Upper lobe of right lung (tissue), 1 donor: ENCODE results near the gene SEMA5B. TPM values are rescaled to one million over a fixed set of nuclear protein-coding genes. Genes with fewer than 3 reads are reported as not detected.

Experiments used
- ATAC-seq: fragments of 200-7000 bp; cut with Tn5 transposase; one replicate; pipeline ENCODE4 v1.9.1; 2020; ENCODE audit warnings: mild to moderate bottlenecking, moderate library complexity
- DNase-seq: peaks from one replicate; pipeline ENCODE4 v3.0.0-alpha.2; 2020
- H3K27ac ChIP-seq: fragments of 200-600 bp; one replicate; pipeline ENCODE4 v1.8.0; 2022
- H3K27me3 ChIP-seq: fragments of 200-600 bp; one replicate; pipeline ENCODE4 v1.8.0; 2022; ENCODE audit warnings: mild to moderate bottlenecking
- H3K36me3 ChIP-seq: fragments of 200-600 bp; one replicate; pipeline ENCODE4 v1.8.0; 2022
- H3K4me1 ChIP-seq: fragments of 200-600 bp; one replicate; pipeline ENCODE4 v1.8.0; 2022
- H3K4me3 ChIP-seq: fragments of 200-600 bp; one replicate; pipeline ENCODE4 v1.8.0; 2022; ENCODE audit warnings: mild to moderate bottlenecking
- H3K9me3 ChIP-seq: fragments of 200-600 bp; one replicate; pipeline ENCODE4 v1.8.0; 2022
- intact Hi-C: fragments of 100-400 bp; cut with DNase I; formaldehyde crosslinking; loops from one replicate; pipeline ENCODE4 v1.11.0; 2022
- total RNA-seq: library from RNA; stranded (reverse); fragmentation: NEBNext Ultra II Directional; extraction: Animal tissue kit (Norgen Biotek cat#: 25700); gene quantifications from one replicate; pipeline ENCODE4 v1.2.1, GENCODE V29; 2021
- TF ChIP-seq, protein P1 (sequence below): fragments of 200-600 bp; IDR thresholded peaks from one replicate; pipeline ENCODE4 v1.8.0; 2022; ENCODE audit warnings: antibody characterized with exemption
- donor health status: DM: no; HTN: yes; CAD: no; lungs with severe emphysema.

The SEMA5B gene
- total RNA-seq, 1 donor from 2014 or later: 2.3 TPM

DNA sequence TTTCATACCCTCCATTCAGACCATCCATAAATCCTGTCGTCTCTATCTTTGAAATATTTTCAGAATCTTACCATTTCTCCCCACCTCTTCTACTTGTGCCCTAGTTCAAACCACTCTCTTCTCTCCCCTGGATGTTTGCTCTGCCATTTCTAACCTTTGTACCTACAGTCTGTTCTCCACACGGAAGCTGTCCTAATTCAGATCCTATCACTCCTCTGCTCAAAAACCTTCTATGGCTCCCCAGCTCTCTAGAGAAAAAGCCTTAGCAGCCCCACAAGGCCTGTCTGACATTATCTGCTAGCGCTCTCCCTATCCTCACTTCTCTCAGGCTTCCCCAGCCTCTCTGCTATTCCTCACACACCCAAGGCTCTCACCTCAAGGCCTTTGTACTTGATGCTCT is 4.5 kb upstream of the SEMA5B start:
- TF ChIP-seq, protein P1, sequence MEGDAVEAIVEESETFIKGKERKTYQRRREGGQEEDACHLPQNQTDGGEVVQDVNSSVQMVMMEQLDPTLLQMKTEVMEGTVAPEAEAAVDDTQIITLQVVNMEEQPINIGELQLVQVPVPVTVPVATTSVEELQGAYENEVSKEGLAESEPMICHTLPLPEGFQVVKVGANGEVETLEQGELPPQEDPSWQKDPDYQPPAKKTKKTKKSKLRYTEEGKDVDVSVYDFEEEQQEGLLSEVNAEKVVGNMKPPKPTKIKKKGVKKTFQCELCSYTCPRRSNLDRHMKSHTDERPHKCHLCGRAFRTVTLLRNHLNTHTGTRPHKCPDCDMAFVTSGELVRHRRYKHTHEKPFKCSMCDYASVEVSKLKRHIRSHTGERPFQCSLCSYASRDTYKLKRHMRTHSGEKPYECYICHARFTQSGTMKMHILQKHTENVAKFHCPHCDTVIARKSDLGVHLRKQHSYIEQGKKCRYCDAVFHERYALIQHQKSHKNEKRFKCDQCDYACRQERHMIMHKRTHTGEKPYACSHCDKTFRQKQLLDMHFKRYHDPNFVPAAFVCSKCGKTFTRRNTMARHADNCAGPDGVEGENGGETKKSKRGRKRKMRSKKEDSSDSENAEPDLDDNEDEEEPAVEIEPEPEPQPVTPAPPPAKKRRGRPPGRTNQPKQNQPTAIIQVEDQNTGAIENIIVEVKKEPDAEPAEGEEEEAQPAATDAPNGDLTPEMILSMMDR: no peak
- no peak for ATAC-seq
- H3K36me3 ChIP-seq: no peaks in the 10 kb centered on the region
- H3K4me3 ChIP-seq: no peak overlapping the region
- H3K4me1 ChIP-seq: peaks cover 14% of the 10 kb centered on the region
- no peak overlapping the region for H3K27ac ChIP-seq
- no peaks in the 10 kb centered on the region for H3K9me3 ChIP-seq
- no peak for DNase-seq
- H3K27me3 ChIP-seq: peaks cover 27% of the 10 kb centered on the region
- intact Hi-C loops: no loop called here

DNA sequence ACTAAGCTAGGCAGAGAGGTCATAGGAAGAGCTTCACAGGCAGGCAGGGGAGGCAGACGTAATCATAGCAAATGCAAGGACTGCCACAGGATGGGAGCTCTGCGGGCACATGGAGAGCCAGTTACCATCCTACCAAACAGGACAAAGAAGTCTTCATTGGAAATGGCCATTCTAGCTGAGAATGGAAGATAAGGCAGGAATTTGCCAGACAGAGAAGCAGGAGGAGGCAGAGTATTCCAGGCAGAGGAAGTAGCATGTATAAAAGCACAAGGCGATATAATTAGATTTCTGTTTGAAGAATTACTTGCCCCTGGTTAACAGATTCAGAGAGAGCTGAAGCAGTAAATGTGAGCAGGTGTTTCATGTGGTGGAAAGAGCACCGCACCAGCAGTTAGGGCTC is 3.5 kb upstream of the SEMA5B start:
- peaks cover 35% of the 10 kb centered on the region for H3K27me3 ChIP-seq
- no peak for DNase-seq
- TF ChIP-seq, protein P1: no peak
- no peaks in the 10 kb centered on the region for H3K9me3 ChIP-seq
- intact Hi-C loops: no loop called here
- peaks cover 24% of the 10 kb centered on the region for H3K4me1 ChIP-seq
- no peak overlapping the region for H3K4me3 ChIP-seq
- ATAC-seq: no peak
- no peaks in the 10 kb centered on the region for H3K36me3 ChIP-seq
- H3K27ac ChIP-seq: no peak overlapping the region

DNA sequence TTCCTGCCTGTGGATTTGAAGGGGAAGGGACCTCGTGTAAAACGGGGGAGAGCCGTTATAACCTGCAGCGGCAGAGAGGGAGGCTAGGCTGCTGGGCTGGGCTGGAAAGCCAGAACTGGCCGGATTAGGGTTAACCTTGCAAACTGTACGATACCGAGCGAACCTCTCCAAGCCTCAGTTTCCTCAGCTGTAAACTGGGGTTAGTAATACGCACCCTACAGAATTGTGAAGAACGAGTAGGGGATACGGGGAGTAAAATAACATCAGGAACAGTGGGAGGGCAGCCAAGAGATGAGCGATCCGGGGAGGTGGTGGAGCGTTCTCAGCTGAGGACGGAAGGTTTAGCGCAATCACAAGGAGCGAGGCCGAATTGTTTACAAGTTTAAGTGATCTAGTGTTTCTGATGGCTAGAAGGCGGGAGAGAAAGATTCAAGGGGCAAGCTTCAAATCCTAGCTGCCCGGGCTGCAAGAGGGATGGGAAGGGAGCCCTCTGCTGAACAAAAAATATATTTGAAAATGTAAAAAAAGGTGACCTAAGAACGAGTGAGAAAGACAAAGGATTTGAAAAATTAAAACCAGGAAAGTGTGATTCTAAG is 768 bp upstream of the SEMA5B start:
- DNase-seq (no peak), ATAC-seq (peak; percentile 60)
- Histone ChIP-seq H3K4me3 (peak overlapping the region; percentile 58), H3K4me1 (peaks cover 25% of the 10 kb centered on the region), H3K27ac (no peak overlapping the region), H3K9me3 (no peaks in the 10 kb centered on the region), H3K36me3 (no peaks in the 10 kb centered on the region), H3K27me3 (peaks cover 45% of the 10 kb centered on the region)
- intact Hi-C loops: no loop called here
- TF ChIP-seq, protein P1: peak; percentile 58

DNA sequence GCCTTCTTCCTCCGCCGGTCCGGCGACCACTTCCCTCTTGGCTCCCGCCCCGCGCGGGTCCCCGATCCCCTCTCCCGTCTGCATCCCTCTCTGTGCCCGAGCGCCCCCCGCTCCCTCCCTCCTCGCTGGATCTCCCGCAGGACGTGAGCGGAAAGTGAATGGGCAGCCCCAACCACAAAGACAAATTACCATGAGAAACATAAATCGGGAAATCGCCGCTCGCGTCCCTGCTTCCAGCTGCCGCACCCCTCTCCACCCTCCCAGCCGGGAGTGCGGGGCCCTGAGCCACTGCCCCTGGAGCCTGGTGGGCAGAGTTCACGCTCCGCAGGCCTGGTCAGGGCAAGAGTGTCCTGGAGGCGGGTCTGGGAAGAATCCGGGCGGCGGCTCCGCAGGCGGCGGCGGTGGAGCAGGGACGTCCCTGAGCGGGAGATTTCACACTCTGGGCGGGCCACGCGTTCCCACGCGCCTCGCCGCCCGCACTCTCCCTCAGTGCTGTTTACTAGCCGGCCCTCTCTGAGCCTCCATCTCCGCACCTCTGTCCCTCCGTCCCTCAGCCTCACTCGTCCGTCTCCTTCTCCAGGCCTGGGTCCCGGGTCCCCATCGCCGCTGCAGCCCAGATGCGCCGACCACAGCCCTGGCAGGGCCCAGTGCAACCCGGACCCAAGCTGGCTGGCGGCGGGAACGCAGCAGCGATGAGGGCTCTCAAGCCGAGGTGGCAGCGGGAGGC is 835 bp downstream of the SEMA5B start:
- TF ChIP-seq, protein P1: no peak
- peaks cover 45% of the 10 kb centered on the region for H3K27me3 ChIP-seq
- ATAC-seq (peak; percentile 51), DNase-seq (peak; percentile 69)
- H3K36me3 ChIP-seq: no peaks in the 10 kb centered on the region
- intact Hi-C loops: no loop called here
- peak overlapping the region; percentile 58 for H3K4me3 ChIP-seq
- H3K4me1 ChIP-seq: peaks cover 25% of the 10 kb centered on the region
- no peaks in the 10 kb centered on the region for H3K9me3 ChIP-seq
- no peak overlapping the region for H3K27ac ChIP-seq

DNA sequence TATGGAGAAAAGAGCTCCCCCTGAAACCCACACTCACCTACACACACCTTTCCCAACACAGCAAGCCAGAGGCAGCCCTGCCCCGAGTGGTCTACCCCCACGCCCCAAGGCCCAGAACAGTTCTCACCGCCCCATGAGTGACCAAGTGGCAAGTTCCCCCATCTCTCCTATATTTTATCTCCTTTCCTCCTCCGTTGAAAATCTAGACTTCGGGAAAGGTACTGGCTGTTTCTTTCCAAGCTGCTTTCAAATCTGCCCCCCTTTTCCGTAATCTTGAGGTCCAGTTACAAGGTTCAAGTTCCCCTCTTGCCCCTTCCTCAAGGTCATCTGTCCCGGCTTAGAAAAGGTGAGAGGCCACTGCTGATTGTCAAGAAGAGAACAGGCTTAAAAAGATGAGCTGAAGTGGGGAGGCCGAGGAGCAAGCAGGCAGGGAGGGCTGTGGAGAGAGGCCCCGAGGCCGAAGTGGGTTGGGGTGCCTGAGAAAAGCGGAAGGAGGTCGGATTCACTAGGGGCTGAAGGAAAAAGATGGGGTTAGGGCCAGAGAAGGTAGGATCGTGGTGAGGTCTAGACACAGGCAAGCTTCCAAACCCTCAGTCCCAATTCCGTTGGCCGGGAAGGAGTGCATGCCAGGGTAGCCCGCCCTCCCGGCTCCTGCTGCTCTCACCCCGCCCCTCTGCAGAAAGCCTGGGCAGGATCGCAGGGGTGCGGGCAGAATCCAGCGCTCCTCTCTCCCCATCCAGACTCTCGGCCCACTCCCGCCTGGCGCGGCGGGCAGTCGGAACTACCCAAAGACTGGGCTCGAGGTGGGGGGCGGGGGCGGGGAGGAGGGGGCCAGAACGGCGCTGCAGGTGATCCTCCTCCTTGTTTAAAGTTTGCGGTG is 1.7 kb downstream of the SEMA5B start:
- intact Hi-C loops: no loop called here
- Histone ChIP-seq H3K4me3 (peak overlapping the region; percentile 58), H3K36me3 (no peaks in the 10 kb centered on the region), H3K27ac (no peak overlapping the region), H3K9me3 (no peaks in the 10 kb centered on the region), H3K4me1 (peaks cover 30% of the 10 kb centered on the region), H3K27me3 (peaks cover 45% of the 10 kb centered on the region)
- TF ChIP-seq, protein P1: no peak
- DNase-seq (no peak), ATAC-seq (peak; percentile 21)
